HG02623 (cell line): Measurements from ENCODE around the gene CCNB2.

Experiments used
- ATAC-seq: cut with Tn5 transposase; IDR thresholded peaks from one replicate; pipeline ENCODE4 v1.9.1; 2021; ENCODE audit warnings: moderate library complexity; ENCODE audit not compliant: unreplicated experiment

CCNB2 gene

GRCh38 chr15:59165726-59166125, 60.8 kb downstream of the CCNB2 start:
- no peak for ATAC-seq

DNA sequence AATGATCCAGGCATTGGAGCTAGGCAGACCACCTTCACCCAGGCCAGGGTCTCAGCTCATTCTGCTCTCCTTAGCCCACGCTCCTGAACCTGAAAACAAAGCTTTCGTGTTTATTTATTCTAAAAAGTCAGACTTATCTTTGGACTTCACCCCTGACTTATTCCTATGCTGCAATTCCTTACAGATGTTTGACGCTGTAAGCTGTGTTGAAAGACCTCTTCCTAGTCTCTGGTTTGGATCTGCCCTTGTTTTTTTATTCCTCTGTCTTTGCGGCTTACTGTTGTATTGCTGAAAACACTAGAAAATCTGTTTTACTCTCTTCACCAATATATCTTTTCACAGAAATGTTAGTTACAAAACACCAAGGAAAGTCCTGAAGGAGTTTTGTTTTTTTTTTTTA, 61.2 kb downstream of the CCNB2 start:
- no peak for ATAC-seq

- ATAC-seq = no peak
Observed at GRCh38 chr15:59166601-59167265, 61.8 kb downstream of the CCNB2 start.

DNA sequence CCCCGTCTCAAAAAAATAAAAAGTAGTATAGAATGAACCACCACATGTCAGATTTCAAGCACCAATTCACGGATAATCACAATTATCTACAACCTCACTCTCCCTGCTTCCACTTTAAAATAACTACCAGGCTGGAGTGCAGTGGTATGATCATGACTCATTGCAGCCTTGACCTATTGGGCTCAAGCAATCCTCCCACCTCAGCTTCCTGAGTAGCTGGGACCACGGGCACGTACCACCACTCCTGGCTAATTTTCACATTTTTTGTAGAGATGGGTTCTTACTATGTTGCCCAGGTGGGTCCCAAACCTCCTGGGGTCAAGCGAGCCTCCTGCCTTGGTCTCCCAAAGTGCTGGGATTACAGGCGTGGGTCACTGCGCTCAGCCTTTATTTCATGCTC, 63.6 kb downstream of the CCNB2 start:
- ATAC-seq = no peak

DNA sequence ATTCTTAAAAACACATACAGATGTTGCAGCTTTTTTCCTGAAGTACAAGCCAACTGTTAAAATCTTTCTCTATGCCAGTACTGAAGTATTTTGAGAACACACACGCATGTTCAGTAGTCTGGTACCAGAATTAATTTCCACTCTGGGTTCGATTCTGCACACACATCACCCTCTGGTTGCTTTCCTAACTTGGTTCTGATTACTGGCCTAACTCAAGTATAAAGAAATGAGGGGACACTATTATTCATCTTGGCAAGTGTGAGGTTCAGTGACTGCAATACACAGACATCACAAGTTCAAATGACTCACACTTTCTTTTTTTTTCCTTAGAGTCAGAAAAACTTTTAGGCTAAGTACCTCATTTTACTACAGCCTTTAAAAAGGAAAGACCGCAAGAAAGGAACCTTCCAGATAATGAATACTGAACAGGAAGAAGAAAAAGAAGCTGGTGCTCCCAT, 64.3 kb downstream of the CCNB2 start:
- no peak for ATAC-seq

GRCh38 chr15:59170295-59171066, 65.5 kb downstream of the CCNB2 start:
- no peak for ATAC-seq

DNA sequence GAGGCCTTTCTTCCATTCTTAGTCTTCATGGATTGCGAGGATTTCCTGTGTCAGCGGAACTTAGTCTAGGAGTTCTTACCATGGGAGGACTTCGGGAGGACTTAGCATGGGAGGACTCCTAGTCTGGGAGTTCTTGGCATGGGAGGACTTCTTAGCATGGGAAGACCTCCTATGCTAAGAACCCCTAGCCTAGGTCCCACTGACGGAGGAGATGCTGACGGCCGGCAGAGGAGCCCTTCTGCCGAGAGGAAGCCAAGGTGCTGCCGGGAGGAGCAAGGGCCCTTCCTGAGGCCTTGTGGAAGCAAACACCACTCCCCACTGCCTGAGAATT, 66.1 kb downstream of the CCNB2 start:
- no peak for ATAC-seq

- ATAC-seq = no peak
Observed at GRCh38 chr15:59172289-59172901, 67.4 kb downstream of the CCNB2 start.

GRCh38 chr15:59173194-59173593, 68.2 kb downstream of the CCNB2 start:
- ATAC-seq = no peak

- ATAC-seq = no peak
Observed at GRCh38 chr15:59174151-59174834, 69.3 kb downstream of the CCNB2 start.
